ENCODE results near the gene SPAG8.

The SPAG8 gene

DNA sequence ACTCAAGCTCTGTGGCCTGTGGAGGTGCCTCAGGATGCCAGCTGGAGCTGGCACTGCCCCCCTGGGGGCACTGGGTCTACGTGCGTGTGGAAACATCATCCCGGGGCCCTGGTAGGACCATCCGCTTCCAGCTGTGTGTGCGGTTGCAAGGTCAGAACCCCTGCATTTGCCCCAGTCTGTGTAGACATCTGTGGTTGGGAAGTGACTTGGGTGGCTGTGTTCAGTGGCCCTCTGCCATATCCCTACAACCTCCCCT, 29.5 kb upstream of the SPAG8 start:
- ATAC-seq (ENCODE audit: insufficient read depth, low read depth) (no peak), DNase-seq (no peak)
- Histone ChIP-seq H3K36me3 (ENCODE audit: insufficient read depth, low read length) (peaks cover 3% of the 10 kb centered on the region), H2AFZ (ENCODE audit: low read depth, low read length) (no peak overlapping the region), H3K4me3 (ENCODE audit: low read depth in 1 of 2, low read length in 2 of 2) (no peak overlapping the region), H3K9me3 (ENCODE audit: insufficient read depth, low read length, severe bottlenecking) (no peaks in the 10 kb centered on the region), H3K4me1 (ENCODE audit: insufficient read depth, low read length) (no peaks in the 10 kb centered on the region), H3K4me2 (ENCODE audit: insufficient read depth, low read length) (no peak overlapping the region), H3K79me2 (ENCODE audit: insufficient read depth, low read length) (no peaks in the 10 kb centered on the region), H3K27ac (ENCODE audit: low read length) (no peak overlapping the region), H3K9ac (ENCODE audit: low read depth, low read length) (no peak overlapping the region), H4K20me1 (ENCODE audit: insufficient read depth, low read length) (no peaks in the 10 kb centered on the region), H3K27me3 (ENCODE audit: insufficient read depth, low read length, poor library complexity) (no peaks in the 10 kb centered on the region)
- TF ChIP-seq EZH2 (IDR thresholded peaks at IDR 0.05; ENCODE audit: borderline replicate concordance, low read depth, low read length, severe bottlenecking) = no peak

- H2AFZ ChIP-seq (ENCODE audit: low read depth, low read length) = no peak overlapping the region
- H3K4me3 ChIP-seq (ENCODE audit: low read depth in 1 of 2, low read length in 2 of 2) = no peak overlapping the region
- H3K27ac ChIP-seq (ENCODE audit: low read length) = no peak overlapping the region
- no peaks in the 10 kb centered on the region for H3K4me1 ChIP-seq (ENCODE audit: insufficient read depth, low read length)
- no peaks in the 10 kb centered on the region for H4K20me1 ChIP-seq (ENCODE audit: insufficient read depth, low read length)
- no peak overlapping the region for H3K4me2 ChIP-seq (ENCODE audit: insufficient read depth, low read length)
- TF ChIP-seq EZH2 (IDR thresholded peaks at IDR 0.05; ENCODE audit: borderline replicate concordance, low read depth, low read length, severe bottlenecking) (no peak), CTCF (IDR thresholded peaks at IDR 0.05; ENCODE audit: borderline replicate concordance, extremely low read depth, low read length, poor library complexity, severe bottlenecking) (no peak)
- no peaks in the 10 kb centered on the region for H3K36me3 ChIP-seq (ENCODE audit: insufficient read depth, low read length)
- H3K9ac ChIP-seq (ENCODE audit: low read depth, low read length) = no peak overlapping the region
- DNase-seq = no peak
- no peaks in the 10 kb centered on the region for H3K79me2 ChIP-seq (ENCODE audit: insufficient read depth, low read length)
- H3K9me3 ChIP-seq (ENCODE audit: insufficient read depth, low read length, severe bottlenecking) = no peaks in the 10 kb centered on the region
- no peaks in the 10 kb centered on the region for H3K27me3 ChIP-seq (ENCODE audit: insufficient read depth, low read length, poor library complexity)
- no peak for ATAC-seq (ENCODE audit: insufficient read depth, low read depth)
Observed at GRCh38 chr9:35840881-35841644, 29.0 kb upstream of the SPAG8 start.

DNA sequence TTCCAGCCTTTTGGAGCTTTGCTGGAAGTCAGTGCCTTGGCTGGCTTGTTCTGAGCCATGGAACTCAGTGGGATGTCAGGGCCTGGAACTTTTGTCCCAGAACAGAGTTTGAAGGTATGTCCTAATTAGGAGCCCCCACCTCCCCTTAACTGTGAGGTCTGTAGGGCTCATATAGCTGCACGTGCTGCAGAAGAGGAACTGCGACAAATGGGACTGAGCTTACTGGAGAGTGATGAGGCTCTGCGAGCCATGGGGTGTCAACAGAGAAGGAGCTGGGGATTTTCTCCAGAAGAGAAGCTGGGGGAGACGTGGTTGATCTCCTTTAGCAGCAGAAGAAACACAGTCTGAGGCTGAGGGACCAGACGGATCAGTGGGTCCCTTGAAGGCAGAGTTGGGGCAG, 27.9 kb upstream of the SPAG8 start:
- Histone ChIP-seq H3K79me2 (ENCODE audit: insufficient read depth, low read length) (no peaks in the 10 kb centered on the region), H2AFZ (ENCODE audit: low read depth, low read length) (no peak overlapping the region), H3K36me3 (ENCODE audit: insufficient read depth, low read length) (no peaks in the 10 kb centered on the region), H4K20me1 (ENCODE audit: insufficient read depth, low read length) (no peaks in the 10 kb centered on the region), H3K9me3 (ENCODE audit: insufficient read depth, low read length, severe bottlenecking) (no peaks in the 10 kb centered on the region), H3K27ac (ENCODE audit: low read length) (no peak overlapping the region), H3K4me2 (ENCODE audit: insufficient read depth, low read length) (no peak overlapping the region), H3K4me3 (ENCODE audit: low read depth in 1 of 2, low read length in 2 of 2) (no peak overlapping the region), H3K27me3 (ENCODE audit: insufficient read depth, low read length, poor library complexity) (no peaks in the 10 kb centered on the region), H3K4me1 (ENCODE audit: insufficient read depth, low read length) (no peaks in the 10 kb centered on the region), H3K9ac (ENCODE audit: low read depth, low read length) (no peak overlapping the region)
- ATAC-seq (ENCODE audit: insufficient read depth, low read depth) = no peak
- TF ChIP-seq CTCF (IDR thresholded peaks at IDR 0.05; ENCODE audit: borderline replicate concordance, extremely low read depth, low read length, poor library complexity, severe bottlenecking) (no peak), EZH2 (IDR thresholded peaks at IDR 0.05; ENCODE audit: borderline replicate concordance, low read depth, low read length, severe bottlenecking) (no peak)
- no peak for DNase-seq

- Histone ChIP-seq H3K9ac (ENCODE audit: low read depth, low read length) (no peak overlapping the region), H3K79me2 (ENCODE audit: insufficient read depth, low read length) (no peaks in the 10 kb centered on the region), H3K27ac (ENCODE audit: low read length) (no peak overlapping the region), H3K4me3 (ENCODE audit: low read depth in 1 of 2, low read length in 2 of 2) (no peak overlapping the region), H4K20me1 (ENCODE audit: insufficient read depth, low read length) (no peaks in the 10 kb centered on the region), H3K9me3 (ENCODE audit: insufficient read depth, low read length, severe bottlenecking) (no peaks in the 10 kb centered on the region), H3K36me3 (ENCODE audit: insufficient read depth, low read length) (no peaks in the 10 kb centered on the region), H3K4me2 (ENCODE audit: insufficient read depth, low read length) (no peak overlapping the region), H2AFZ (ENCODE audit: low read depth, low read length) (no peak overlapping the region), H3K27me3 (ENCODE audit: insufficient read depth, low read length, poor library complexity) (no peaks in the 10 kb centered on the region), H3K4me1 (ENCODE audit: insufficient read depth, low read length) (peaks cover 4% of the 10 kb centered on the region; the same call in 1 of the 2 replicates)
- no peak for DNase-seq
- no peak for TF ChIP-seq CTCF (IDR thresholded peaks at IDR 0.05; ENCODE audit: borderline replicate concordance, extremely low read depth, low read length, poor library complexity, severe bottlenecking)
- no peak for ATAC-seq (ENCODE audit: insufficient read depth, low read depth)
Observed at GRCh38 chr9:35836595-35836994, 24.5 kb upstream of the SPAG8 start.

Measured in DND-41 (cell line).